Body of pancreas (tissue), 4 donors: Measurements from ENCODE around the gene NVL. TPM values are rescaled to one million over a fixed set of nuclear protein-coding genes. Genes with fewer than 3 reads are reported as not detected.

Source experiments
- ATAC-seq: fragments of 150-250 bp; one replicate; pipeline ENCODE4 v1.9.1; 2016
- DNase-seq, 4 donors: peaks; one replicate each; pipeline ENCODE4 v3.0.0-alpha.2; 2019
- H3K27ac ChIP-seq, 4 donors: fragments of 200-600 bp; sonication (generic); 1 replicate in 3 of 4; 2 replicates in 1 of 4; pipeline versions ENCODE4 v1.5.1 to v1.6.1; 2016 to 2019; ENCODE audit warnings: mild to moderate bottlenecking in 1 of 4, mixed read lengths in 1 of 4, moderate library complexity in 1 of 4
- H3K27me3 ChIP-seq, 2 donors: fragments of 200-600 bp; sonication (generic); one replicate each; pipeline ENCODE4 v1.6.0; 2016; ENCODE audit warnings: mild to moderate bottlenecking in 1 of 2
- H3K36me3 ChIP-seq, 2 donors: fragments of 200-600 bp; sonication (generic); replicated peaks in 1 of 2; 2 replicates each; pipeline ENCODE4 v1.5.1; 2016; ENCODE audit warnings: low read depth in 2 of 2; ENCODE audit not compliant: insufficient read depth in 1 of 2
- H3K4me1 ChIP-seq: fragments of 200-600 bp; sonication (generic); one replicate; pipeline ENCODE4 v1.6.0; 2016
- H3K4me3 ChIP-seq, 2 donors: fragments of 200-600 bp; sonication (generic); 1 replicate in 1 of 2; 2 replicates in 1 of 2; pipeline ENCODE4 v1.5.1; 2016 to 2019
- H3K9me3 ChIP-seq, 3 donors: fragments of 200-600 bp; sonication (generic); 1 replicate in 2 of 3; 2 replicates in 1 of 3; pipeline ENCODE4 v1.5.1; 2016
- POLR2A ChIP-seq, 3 donors: fragments of 450-650 bp; IDR thresholded peaks; one replicate each; pipeline ENCODE4 v1.6.1; 2016; ENCODE audit warnings: antibody characterized with exemption in 3 of 3, mild to moderate bottlenecking in 2 of 3
- WGBS, 2 donors: methylation state at CpG; one replicate each; pipeline ENCODE4 v1.1.5; 2017; 5-methylcytosine and 5-hydroxymethylcytosine counted together
- intact Hi-C: fragments of 100-400 bp; cut with DNase I; formaldehyde crosslinking; loops from one replicate; pipeline ENCODE4 v1.15.1; 2023
- total RNA-seq, 2 donors: library from RNA; depleted of rRNA; stranded (reverse); fragments of >200 nt; gene quantifications; one replicate each; pipeline ENCODE4 v1.1.0, GENCODE V29; 2016
- TF ChIP-seq, protein P1 (sequence below), 7 experiments: fragments of 450-650 bp in 4 of 7; fragments of 200-600 bp in 3 of 7; sonication (generic) in 3 of 7; IDR thresholded peaks; one replicate each; pipeline ENCODE4 v1.5.1; 2016 to 2019; ENCODE audit warnings: antibody characterized with exemption in 7 of 7

The NVL gene
- total RNA-seq, 2 donors from 2014 or later, result 24.6 to 31.0 TPM

DNA sequence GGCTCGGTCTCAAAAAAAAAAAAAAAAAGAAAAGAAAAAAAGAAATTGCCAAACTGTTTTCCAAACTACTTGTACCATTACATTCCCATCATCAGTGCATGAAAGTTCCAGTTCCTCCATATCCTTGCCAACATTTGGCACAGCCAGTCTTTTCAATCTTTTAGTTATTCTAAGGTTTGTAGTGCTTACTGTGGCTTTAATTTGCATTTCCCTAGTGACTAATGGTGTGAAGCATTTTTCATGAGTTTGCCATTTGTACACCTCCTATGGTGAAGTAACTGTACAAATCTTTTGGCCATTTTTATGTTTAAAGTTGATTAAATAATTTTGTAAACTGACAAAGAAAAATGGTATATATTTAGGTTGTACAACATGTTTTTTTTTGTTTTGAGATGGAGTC lies 76.3 kb downstream of the NVL start:
- Histone ChIP-seq H3K27ac (no peak overlapping the region), H3K4me1 (no peaks in the 10 kb centered on the region), H3K9me3 (no peaks in the 10 kb centered on the region), H3K27me3 (no peaks in the 10 kb centered on the region), H3K4me3 (no peak overlapping the region), H3K36me3 (peaks cover 0 to 5% of the 10 kb centered on the region in 2 donors)
- 92 to 100% methylated on average over 1 of the region's 1 CpG for WGBS, 2 donors
- ATAC-seq (no peak), DNase-seq (no peak)
- intact Hi-C loops, result no loop called here
- TF ChIP-seq POLR2A (IDR thresholded peaks at IDR 0.05), result no peak
- TF ChIP-seq, protein P1, sequence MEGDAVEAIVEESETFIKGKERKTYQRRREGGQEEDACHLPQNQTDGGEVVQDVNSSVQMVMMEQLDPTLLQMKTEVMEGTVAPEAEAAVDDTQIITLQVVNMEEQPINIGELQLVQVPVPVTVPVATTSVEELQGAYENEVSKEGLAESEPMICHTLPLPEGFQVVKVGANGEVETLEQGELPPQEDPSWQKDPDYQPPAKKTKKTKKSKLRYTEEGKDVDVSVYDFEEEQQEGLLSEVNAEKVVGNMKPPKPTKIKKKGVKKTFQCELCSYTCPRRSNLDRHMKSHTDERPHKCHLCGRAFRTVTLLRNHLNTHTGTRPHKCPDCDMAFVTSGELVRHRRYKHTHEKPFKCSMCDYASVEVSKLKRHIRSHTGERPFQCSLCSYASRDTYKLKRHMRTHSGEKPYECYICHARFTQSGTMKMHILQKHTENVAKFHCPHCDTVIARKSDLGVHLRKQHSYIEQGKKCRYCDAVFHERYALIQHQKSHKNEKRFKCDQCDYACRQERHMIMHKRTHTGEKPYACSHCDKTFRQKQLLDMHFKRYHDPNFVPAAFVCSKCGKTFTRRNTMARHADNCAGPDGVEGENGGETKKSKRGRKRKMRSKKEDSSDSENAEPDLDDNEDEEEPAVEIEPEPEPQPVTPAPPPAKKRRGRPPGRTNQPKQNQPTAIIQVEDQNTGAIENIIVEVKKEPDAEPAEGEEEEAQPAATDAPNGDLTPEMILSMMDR (IDR thresholded peaks at IDR 0.05), result no peak

DNA sequence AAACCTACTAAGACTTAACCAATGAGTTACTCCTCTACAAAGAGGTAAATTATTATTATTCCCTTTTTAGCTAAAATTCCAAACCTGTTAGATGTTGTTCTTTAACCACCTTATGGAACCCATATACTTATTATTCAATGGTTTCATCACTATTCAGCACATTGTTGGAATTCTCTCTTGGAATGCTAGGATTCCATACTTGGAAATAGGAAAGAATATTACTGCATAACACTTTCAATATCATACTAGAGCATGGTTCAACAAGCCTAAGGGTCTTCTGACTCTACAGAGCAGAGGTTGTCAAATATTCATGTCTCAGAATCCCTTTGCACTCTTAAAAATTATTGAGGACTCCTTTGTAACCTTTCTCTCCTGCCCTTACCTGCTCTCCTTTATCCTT lies 77.5 kb downstream of the NVL start:
- Histone ChIP-seq H3K36me3 (peaks cover 0 to 12% of the 10 kb centered on the region in 2 donors), H3K4me3 (no peak overlapping the region), H3K27ac (no peak overlapping the region), H3K4me1 (no peaks in the 10 kb centered on the region), H3K9me3 (no peaks in the 10 kb centered on the region), H3K27me3 (no peaks in the 10 kb centered on the region)
- TF ChIP-seq POLR2A (IDR thresholded peaks at IDR 0.05), result no peak
- TF ChIP-seq, protein P1 (IDR thresholded peaks at IDR 0.05), result no peak
- no peak for ATAC-seq
- no peak for DNase-seq
- intact Hi-C loops, result no loop called here

DNA sequence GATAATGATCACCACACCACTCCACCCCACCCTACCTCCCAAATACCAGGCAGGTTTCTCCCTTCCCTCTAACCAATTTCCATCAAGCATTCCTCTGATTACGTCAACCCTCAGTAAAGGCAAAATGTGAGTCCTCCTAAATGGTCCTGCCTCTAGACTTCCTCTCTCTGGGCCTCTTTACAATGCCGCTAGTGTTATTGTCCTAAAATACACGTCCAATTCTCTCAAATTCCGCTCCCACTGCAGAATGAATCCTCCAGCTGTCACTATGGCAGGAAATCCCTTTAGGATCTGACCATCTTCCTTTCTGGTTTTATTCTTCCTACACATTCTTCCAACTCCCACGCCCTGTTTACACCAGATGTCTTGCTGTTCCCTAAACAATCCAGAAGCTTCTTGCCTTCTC lies 78.2 kb downstream of the NVL start:
- Histone ChIP-seq H3K27ac (no peak overlapping the region), H3K4me3 (no peak overlapping the region), H3K4me1 (no peaks in the 10 kb centered on the region), H3K27me3 (no peaks in the 10 kb centered on the region), H3K36me3 (peaks cover 0 to 12% of the 10 kb centered on the region in 2 donors), H3K9me3 (no peaks in the 10 kb centered on the region)
- ATAC-seq (no peak), DNase-seq (no peak)
- intact Hi-C loops, result no loop called here
- TF ChIP-seq, protein P1 (IDR thresholded peaks at IDR 0.05), result no peak
- TF ChIP-seq POLR2A (IDR thresholded peaks at IDR 0.05), result no peak
- 85 to 95% methylated on average over 5 of the region's 5 CpGs for WGBS, 2 donors

DNA sequence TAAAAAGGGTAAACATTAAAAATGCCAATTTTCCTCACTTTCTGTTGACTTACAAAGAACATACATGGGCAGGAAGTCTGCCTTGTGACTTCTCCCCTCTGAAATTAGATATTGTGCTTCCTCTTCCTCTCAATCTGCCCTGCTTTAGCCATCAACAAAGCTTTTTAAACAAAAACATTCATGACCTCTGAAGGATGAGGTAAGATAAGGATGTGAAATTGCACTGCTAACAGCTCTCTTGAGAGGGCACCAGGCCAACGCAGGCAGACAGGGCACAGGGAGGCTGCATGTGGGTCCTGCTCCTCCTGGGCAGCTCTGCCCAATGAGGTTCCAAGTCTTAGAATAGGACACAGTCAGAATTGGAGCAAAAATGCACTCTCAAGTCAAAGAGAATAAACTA lies 84.8 kb downstream of the NVL start:
- WGBS, 2 donors, result 64 to 69% methylated on average over 1 of the region's 1 CpG
- no peak overlapping the region for H3K4me3 ChIP-seq
- no peaks in the 10 kb centered on the region for H3K4me1 ChIP-seq
- ATAC-seq, result no peak
- TF ChIP-seq POLR2A (IDR thresholded peaks at IDR 0.05), result no peak
- no peaks in the 10 kb centered on the region for H3K27me3 ChIP-seq
- intact Hi-C loops, result no loop called here
- peak in 3 of 4 donors; percentile 17 to 64 (median 27) for DNase-seq
- H3K36me3 ChIP-seq, result peaks cover 0 to 12% of the 10 kb centered on the region in 2 donors
- H3K27ac ChIP-seq, result peak overlapping the region in 1 of 4 donors; percentile 2
- H3K9me3 ChIP-seq, result no peaks in the 10 kb centered on the region

DNA sequence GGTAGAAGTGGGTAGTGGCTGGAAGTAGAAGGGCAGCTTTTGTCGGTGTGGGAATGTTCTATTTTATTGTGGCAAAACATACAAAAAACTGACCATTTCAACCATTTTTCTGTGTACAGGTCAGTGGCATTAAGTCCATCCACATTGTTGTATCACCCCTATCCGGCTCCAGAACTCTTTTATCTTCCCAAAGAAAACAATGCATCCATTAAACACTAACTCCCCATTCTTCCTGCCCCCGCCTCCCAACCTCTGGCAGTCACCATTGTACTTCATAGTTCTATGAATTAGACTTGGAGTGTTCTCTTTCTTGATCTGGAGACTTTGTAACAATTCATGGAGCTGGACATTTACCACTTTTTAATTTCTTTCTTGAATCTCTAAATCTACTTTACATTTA lies 91.2 kb downstream of the NVL start:
- Histone ChIP-seq H3K9me3 (no peaks in the 10 kb centered on the region), H3K27ac (no peak overlapping the region), H3K4me3 (no peak overlapping the region), H3K36me3 (no peaks in the 10 kb centered on the region), H3K27me3 (no peaks in the 10 kb centered on the region), H3K4me1 (no peaks in the 10 kb centered on the region)
- intact Hi-C loops, result no loop called here
- ATAC-seq (no peak), DNase-seq (no peak)
- WGBS, 2 donors, result 74 to 80% methylated on average over 3 of the region's 3 CpGs
- no peak for TF ChIP-seq POLR2A (IDR thresholded peaks at IDR 0.05)
- TF ChIP-seq, protein P1 (IDR thresholded peaks at IDR 0.05), result no peak
